ENCODE measurements around the gene FMN1.

DNA sequence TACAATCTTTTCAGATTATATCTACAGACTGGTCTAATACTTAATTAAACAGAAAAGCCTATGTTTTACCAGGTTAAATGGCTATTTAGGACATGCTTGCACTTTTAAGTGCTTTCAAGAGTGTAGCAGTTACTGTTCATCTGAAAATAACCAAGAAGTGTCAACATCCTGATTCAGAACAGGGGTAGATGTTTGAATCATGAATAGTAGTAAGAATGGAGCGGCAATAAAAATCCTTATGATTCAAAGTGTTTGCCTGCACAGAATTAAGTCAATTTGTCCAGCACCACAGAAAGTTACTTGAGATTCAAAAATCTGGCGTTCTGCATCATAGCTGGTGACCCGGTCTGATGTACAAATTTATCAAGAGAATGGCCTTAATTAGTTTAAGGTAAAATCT is 428.4 kb downstream of the FMN1 start:
- TF ChIP-seq, protein P1, sequence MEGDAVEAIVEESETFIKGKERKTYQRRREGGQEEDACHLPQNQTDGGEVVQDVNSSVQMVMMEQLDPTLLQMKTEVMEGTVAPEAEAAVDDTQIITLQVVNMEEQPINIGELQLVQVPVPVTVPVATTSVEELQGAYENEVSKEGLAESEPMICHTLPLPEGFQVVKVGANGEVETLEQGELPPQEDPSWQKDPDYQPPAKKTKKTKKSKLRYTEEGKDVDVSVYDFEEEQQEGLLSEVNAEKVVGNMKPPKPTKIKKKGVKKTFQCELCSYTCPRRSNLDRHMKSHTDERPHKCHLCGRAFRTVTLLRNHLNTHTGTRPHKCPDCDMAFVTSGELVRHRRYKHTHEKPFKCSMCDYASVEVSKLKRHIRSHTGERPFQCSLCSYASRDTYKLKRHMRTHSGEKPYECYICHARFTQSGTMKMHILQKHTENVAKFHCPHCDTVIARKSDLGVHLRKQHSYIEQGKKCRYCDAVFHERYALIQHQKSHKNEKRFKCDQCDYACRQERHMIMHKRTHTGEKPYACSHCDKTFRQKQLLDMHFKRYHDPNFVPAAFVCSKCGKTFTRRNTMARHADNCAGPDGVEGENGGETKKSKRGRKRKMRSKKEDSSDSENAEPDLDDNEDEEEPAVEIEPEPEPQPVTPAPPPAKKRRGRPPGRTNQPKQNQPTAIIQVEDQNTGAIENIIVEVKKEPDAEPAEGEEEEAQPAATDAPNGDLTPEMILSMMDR (IDR thresholded peaks at IDR 0.05) = no peak
- no peak for TF ChIP-seq POLR2A (IDR thresholded peaks at IDR 0.05; ENCODE audit: low read length)
- no peak for TF ChIP-seq JUN (IDR thresholded peaks at IDR 0.05)

Measured in A549 (cell line).